Stimulated activated naive CD8-positive, alpha-beta T cell treated with anti-CD3 and anti-CD28 coated beads, Interleukin-15, Interleukin-2, amounts not matched to agents 100 ng/mL and 50 ng/mL, for 24 hours (primary cell): Measurements from ENCODE around the gene FGL2.
A peak's percentile ranks its signal among the peaks of the same experiment; 100 is the strongest.
"Not testable (repeated sequence)": the region's sequence is repeated elsewhere in the genome, so short reads cannot be mapped to it uniquely, and the experiment has no call there.

Experiments used
- H3K27ac Mint-ChIP-seq: one replicate; pipeline ENCODE4 v1.8.0; 2021; ENCODE audit warnings: mild to moderate bottlenecking, mixed read lengths
- H3K27me3 Mint-ChIP-seq: one replicate; pipeline ENCODE4 v1.8.0; 2021; ENCODE audit warnings: mixed read lengths
- H3K36me3 Mint-ChIP-seq: one replicate; pipeline ENCODE4 v1.8.0; 2021; ENCODE audit warnings: low read depth, mixed read lengths
- H3K4me1 Mint-ChIP-seq: one replicate; pipeline ENCODE4 v1.8.0; 2021; ENCODE audit warnings: low read depth, mixed read lengths
- H3K4me3 Mint-ChIP-seq: one replicate; pipeline ENCODE4 v1.8.0; 2021; ENCODE audit warnings: mild to moderate bottlenecking, mixed read lengths
- H3K9me3 Mint-ChIP-seq: one replicate; pipeline ENCODE4 v1.8.0; 2021; ENCODE audit warnings: mixed read lengths

Gene FGL2

GRCh38 chr7:77185866-77186265, 13.8 kb downstream of the FGL2 start:
- Mint-ChIP-seq H3K27me3 (no peaks in the 10 kb centered on the region), H3K36me3 (peaks cover 4% of the 10 kb centered on the region), H3K9me3 (peaks cover 3% of the 10 kb centered on the region), H3K27ac (no peak overlapping the region), H3K4me3 (no peak overlapping the region), H3K4me1 (peaks cover 11% of the 10 kb centered on the region)

GRCh38 chr7:77184990-77185389, 14.6 kb downstream of the FGL2 start:
- Mint-ChIP-seq H3K9me3 (peaks cover 5% of the 10 kb centered on the region), H3K4me1 (peaks cover 11% of the 10 kb centered on the region), H3K27me3 (no peaks in the 10 kb centered on the region), H3K36me3 (peaks cover 4% of the 10 kb centered on the region), H3K4me3 (no peak overlapping the region), H3K27ac (no peak overlapping the region)

- peaks cover 9% of the 10 kb centered on the region for H3K4me1 Mint-ChIP-seq
- no peaks in the 10 kb centered on the region for H3K27me3 Mint-ChIP-seq
- H3K27ac Mint-ChIP-seq, result no peak overlapping the region
- no peak overlapping the region for H3K4me3 Mint-ChIP-seq
- H3K9me3 Mint-ChIP-seq, result peaks cover 5% of the 10 kb centered on the region
- peaks cover 4% of the 10 kb centered on the region for H3K36me3 Mint-ChIP-seq
Observed at GRCh38 chr7:77184463-77184862, 15.2 kb downstream of the FGL2 start.

GRCh38 chr7:77182261-77182660, 17.4 kb downstream of the FGL2 start:
- Mint-ChIP-seq H3K9me3 (peaks cover 5% of the 10 kb centered on the region), H3K4me1 (peaks cover 3% of the 10 kb centered on the region), H3K27me3 (no peaks in the 10 kb centered on the region), H3K27ac (no peak overlapping the region), H3K36me3 (peaks cover 4% of the 10 kb centered on the region), H3K4me3 (no peak overlapping the region)

- no peaks in the 10 kb centered on the region for H3K27me3 Mint-ChIP-seq
- no peak overlapping the region for H3K4me3 Mint-ChIP-seq
- peaks cover 4% of the 10 kb centered on the region for H3K36me3 Mint-ChIP-seq
- no peak overlapping the region for H3K27ac Mint-ChIP-seq
- H3K4me1 Mint-ChIP-seq, result peaks cover 3% of the 10 kb centered on the region
- peaks cover 5% of the 10 kb centered on the region for H3K9me3 Mint-ChIP-seq
Observed at GRCh38 chr7:77181734-77182133, 17.9 kb downstream of the FGL2 start.

GRCh38 chr7:77181015-77181595, 18.5 kb downstream of the FGL2 start:
- Mint-ChIP-seq H3K27ac (no peak overlapping the region), H3K36me3 (peaks cover 4% of the 10 kb centered on the region), H3K4me3 (no peak overlapping the region), H3K4me1 (peaks cover 3% of the 10 kb centered on the region), H3K27me3 (no peaks in the 10 kb centered on the region), H3K9me3 (peaks cover 5% of the 10 kb centered on the region)

- not testable (repeated sequence) for H3K27ac Mint-ChIP-seq, H3K4me3 Mint-ChIP-seq, H3K9me3 Mint-ChIP-seq, H3K36me3 Mint-ChIP-seq, H3K27me3 Mint-ChIP-seq, H3K4me1 Mint-ChIP-seq
Observed at GRCh38 chr7:77178024-77178423, 21.6 kb downstream of the FGL2 start.

- not testable (repeated sequence) for H3K4me3 Mint-ChIP-seq, H3K4me1 Mint-ChIP-seq, H3K27ac Mint-ChIP-seq, H3K9me3 Mint-ChIP-seq, H3K27me3 Mint-ChIP-seq, H3K36me3 Mint-ChIP-seq
Observed at GRCh38 chr7:77177321-77177904, 22.2 kb downstream of the FGL2 start.

- not testable (repeated sequence) for H3K27me3 Mint-ChIP-seq, H3K4me3 Mint-ChIP-seq, H3K4me1 Mint-ChIP-seq, H3K36me3 Mint-ChIP-seq, H3K9me3 Mint-ChIP-seq, H3K27ac Mint-ChIP-seq
Observed at GRCh38 chr7:77175274-77175800, 24.3 kb downstream of the FGL2 start.

GRCh38 chr7:77174418-77174817, 25.2 kb downstream of the FGL2 start:
- H3K4me1 Mint-ChIP-seq, H3K4me3 Mint-ChIP-seq, H3K27ac Mint-ChIP-seq, H3K9me3 Mint-ChIP-seq, H3K36me3 Mint-ChIP-seq, H3K27me3 Mint-ChIP-seq: not testable (repeated sequence)

GRCh38 chr7:77172437-77173172, 27.0 kb downstream of the FGL2 start:
- H3K4me3 Mint-ChIP-seq, H3K27me3 Mint-ChIP-seq, H3K9me3 Mint-ChIP-seq, H3K27ac Mint-ChIP-seq, H3K4me1 Mint-ChIP-seq, H3K36me3 Mint-ChIP-seq: not testable (repeated sequence)

- not testable (repeated sequence) for H3K27me3 Mint-ChIP-seq, H3K4me1 Mint-ChIP-seq, H3K4me3 Mint-ChIP-seq, H3K36me3 Mint-ChIP-seq, H3K9me3 Mint-ChIP-seq, H3K27ac Mint-ChIP-seq
Observed at GRCh38 chr7:77171073-77171472, 28.5 kb downstream of the FGL2 start.

GRCh38 chr7:77157446-77157845, 42.2 kb downstream of the FGL2 start:
- H3K4me3 Mint-ChIP-seq, result peak overlapping the region; percentile 43
- H3K27me3 Mint-ChIP-seq, result no peaks in the 10 kb centered on the region
- no peaks in the 10 kb centered on the region for H3K9me3 Mint-ChIP-seq
- H3K4me1 Mint-ChIP-seq, result peaks cover 25% of the 10 kb centered on the region
- no peaks in the 10 kb centered on the region for H3K36me3 Mint-ChIP-seq
- H3K27ac Mint-ChIP-seq, result peak overlapping the region; percentile 75

- H3K36me3 Mint-ChIP-seq, H3K27me3 Mint-ChIP-seq, H3K4me3 Mint-ChIP-seq, H3K9me3 Mint-ChIP-seq: not testable (repeated sequence)
- Mint-ChIP-seq H3K27ac (peak overlapping the region; percentile 75), H3K4me1 (peaks cover 25% of the 10 kb centered on the region)
Observed at GRCh38 chr7:77157034-77157433, 42.6 kb downstream of the FGL2 start.

- H3K4me3 Mint-ChIP-seq, H3K27me3 Mint-ChIP-seq, H3K36me3 Mint-ChIP-seq, H3K9me3 Mint-ChIP-seq: not testable (repeated sequence)
- peak overlapping the region; percentile 78 for H3K27ac Mint-ChIP-seq
- H3K4me1 Mint-ChIP-seq, result peaks cover 25% of the 10 kb centered on the region
Observed at GRCh38 chr7:77155601-77156377, 43.8 kb downstream of the FGL2 start.
